Endothelial cell of umbilical vein (primary cell): ENCODE measurements around the gene VTI1A. TPM values are rescaled to one million over a fixed set of nuclear protein-coding genes. Genes with fewer than 3 reads are reported as not detected.

ENCODE experiments used
- BruUV-seq: library from RNA; stranded (reverse); fragments of 400-500 nt; replicated peaks from 2 replicates; lab custom pipeline; 2021; lab: Mats Ljungman, UMichigan
- CTCF ChIA-PET: fragments of 300-600, 350-600 bp; sonication (Branson Sonifier 250); formaldehyde crosslinking; loops from one replicate; lab custom pipeline; 2021; ENCODE audit warnings: antibody characterized with exemption, inconsistent platforms; lab: Charles Lee
- POLR2A ChIA-PET: fragments of 300-600, 350-600 bp; sonication (Branson Sonifier 250); formaldehyde crosslinking; loops from one replicate; lab custom pipeline; 2021; ENCODE audit warnings: antibody characterized with exemption, inconsistent platforms; lab: Charles Lee
- DNase-seq: peaks from one replicate; pipeline ENCODE4 v3.0.0-alpha.2; 2011; ENCODE audit warnings: low read depth, low spot score
- FAIRE-seq: peaks from 2 replicates; lab custom pipeline; 2011; peaks lifted over from hg19 to GRCh38; lab: Jason Lieb, UNC
- H2AFZ ChIP-seq: 2 replicates; pipeline ENCODE4 v1.6.0; 2012; ENCODE audit warnings: low read depth, low read length, control low read depth, inconsistent platforms
- H3K27ac ChIP-seq: 2 replicates; pipeline ENCODE4 v1.5.1; 2011; ENCODE audit warnings: low read depth, mild to moderate bottlenecking, control low read depth, low read length, moderate library complexity; ENCODE audit not compliant: insufficient read depth
- H3K27me3 ChIP-seq, 2 experiments: 2 replicates each; pipeline versions ENCODE4 v1.6.0 to v1.6.1; 2011; ENCODE audit warnings: low read length in 2 of 2, mixed read lengths in 1 of 2; ENCODE audit not compliant: control insufficient read depth in 2 of 2, insufficient read depth in 2 of 2
- H3K36me3 ChIP-seq, 2 experiments: 2 replicates in 1 of 2; 3 replicates in 1 of 2; pipeline ENCODE4 v1.5.1; 2011; ENCODE audit warnings: low read length in 2 of 2, mild to moderate bottlenecking in 1 of 2, moderate library complexity in 1 of 2; ENCODE audit not compliant: control insufficient read depth in 2 of 2, insufficient read depth in 2 of 2; ENCODE audit errors: extremely low read depth in 1 of 2
- H3K4me1 ChIP-seq: 3 replicates; pipeline ENCODE4 v1.5.1; 2011; ENCODE audit warnings: mild to moderate bottlenecking, low read length; ENCODE audit not compliant: control insufficient read depth, insufficient read depth; ENCODE audit errors: extremely low read depth
- H3K4me2 ChIP-seq: 2 replicates; pipeline ENCODE4 v1.6.1; 2011; ENCODE audit warnings: low read length, control low read depth, mixed read lengths; ENCODE audit not compliant: insufficient read depth
- H3K4me3 ChIP-seq, 3 experiments: fragments of 200-600 bp in 1 of 3; sonication (generic), shearing (Covaris generic) in 1 of 3; replicated peaks in 1 of 3; 2 replicates each; pipeline ENCODE4 v1.5.1; 2011 to 2016; ENCODE audit warnings: control low read depth in 3 of 3, low read length in 3 of 3, mild to moderate bottlenecking in 2 of 3, inconsistent platforms in 1 of 3, low read depth in 1 of 3, moderate library complexity in 1 of 3; ENCODE audit not compliant: insufficient read depth in 1 of 3
- H3K79me2 ChIP-seq: 2 replicates; pipeline ENCODE4 v1.6.0; 2012; ENCODE audit warnings: low read length, inconsistent platforms; ENCODE audit not compliant: control insufficient read depth, insufficient read depth
- H3K9ac ChIP-seq: replicated peaks from 2 replicates; pipeline ENCODE3; 2011; ENCODE audit warnings: low read length, control low read depth; ENCODE audit not compliant: insufficient read depth; ENCODE audit errors: extremely low read depth
- H3K9me1 ChIP-seq: replicated peaks from 3 replicates; pipeline ENCODE4 v1.6.0; 2011; ENCODE audit warnings: mild to moderate bottlenecking, low read length; ENCODE audit not compliant: control insufficient read depth, insufficient read depth; ENCODE audit errors: extremely low read depth
- H3K9me3 ChIP-seq: replicated peaks from 2 replicates; pipeline ENCODE4 v1.5.1; 2012; ENCODE audit warnings: low read length, inconsistent platforms; ENCODE audit not compliant: control insufficient read depth, insufficient read depth
- H4K20me1 ChIP-seq: replicated peaks from 2 replicates; pipeline ENCODE3; 2011; ENCODE audit warnings: mild to moderate bottlenecking, low read length; ENCODE audit not compliant: control insufficient read depth, insufficient read depth; ENCODE audit errors: extremely low read depth
- CTCF ChIP-seq, 2 donors: IDR thresholded peaks; 1 replicate in 1 of 2; 2 replicates in 1 of 2; pipeline ENCODE4 v1.5.1; 2011; ENCODE audit warnings: low read length in 2 of 2, mild to moderate bottlenecking in 2 of 2, moderate library complexity in 2 of 2, control low read depth in 1 of 2, inconsistent platforms in 1 of 2, low read depth in 1 of 2; ENCODE audit not compliant: insufficient read depth in 1 of 2; ENCODE audit errors: extremely low read depth in 1 of 2
- EZH2 ChIP-seq: IDR thresholded peaks from 2 replicates; pipeline ENCODE4 v1.6.1; 2012; ENCODE audit warnings: borderline replicate concordance, low read depth, mild to moderate bottlenecking, moderate library complexity, low read length, inconsistent platforms; ENCODE audit not compliant: severe bottlenecking
- FOS ChIP-seq: IDR thresholded peaks from 2 replicates; pipeline ENCODE4 v1.6.1; 2011; ENCODE audit warnings: mild to moderate bottlenecking, low read length, moderate library complexity, borderline replicate concordance; ENCODE audit not compliant: insufficient read depth
- GATA2 ChIP-seq: IDR thresholded peaks from 2 replicates; pipeline ENCODE4 v1.7.0; 2011; ENCODE audit warnings: low read depth, mild to moderate bottlenecking, moderate library complexity, mixed read lengths, low read length; ENCODE audit not compliant: insufficient read length, insufficient read depth
- JUN ChIP-seq: IDR thresholded peaks from 2 replicates; pipeline ENCODE4 v1.6.1; 2011; ENCODE audit warnings: borderline replicate concordance, low read depth; ENCODE audit not compliant: insufficient read length, insufficient read depth
- MAX ChIP-seq: IDR thresholded peaks from 2 replicates; pipeline ENCODE4 v1.6.1; 2011; ENCODE audit not compliant: insufficient read depth, insufficient read length
- MYC ChIP-seq: IDR thresholded peaks from one replicate; pipeline ENCODE4 v1.6.1; 2011; ENCODE audit warnings: mild to moderate bottlenecking, low read depth, low read length
- POLR2A ChIP-seq: IDR thresholded peaks from 2 replicates; pipeline ENCODE4 v1.6.1; 2012; ENCODE audit warnings: low read depth, mild to moderate bottlenecking, control low read depth, low read length
- POLR2AphosphoS5 ChIP-seq: IDR thresholded peaks from 2 replicates; pipeline ENCODE4 v1.6.1; 2012; ENCODE audit warnings: low read depth, mild to moderate bottlenecking, control low read depth, low read length, moderate library complexity; ENCODE audit not compliant: insufficient read depth
- dilution Hi-C: fragments of 300-500 bp; cut with MboI; formaldehyde crosslinking; loops from one replicate; pipeline ENCODE4 v1.15.0; 2019; ENCODE audit warnings: low sequenced_read_pairs; ENCODE audit not compliant: extremely low pct_ligation_motif_present
- intact Hi-C: fragments of 100-400 bp; cut with micrococcal nuclease; formaldehyde crosslinking; loops from one replicate; pipeline ENCODE4 v1.10.0; 2022
- polyA plus RNA-seq, 4 experiments: library from polyadenylated mRNA; depleted of rRNA in 3 of 4; stranded (reverse) in 3 of 4; unstranded in 1 of 4; fragments of >200 nt; gene quantifications; 2 replicates each; pipeline versions ENCODE4 v1.2.1 to v1.2.3, GENCODE V29; 2011 to 2012; ENCODE audit warnings: missing spikeins in 1 of 4
- total RNA-seq: library from RNA; stranded (reverse); gene quantifications from 2 replicates; pipeline ENCODE4 v1.2.3, GENCODE V29; 2021

Gene VTI1A
- total and polyA plus RNA-seq, 2 donors (not counting 3 experiments of a cell fraction or from before 2014, with no cell fraction given) = 10.8 to 35.6 TPM

GRCh38 chr10:112669989-112670388 lies 223.0 kb downstream of the VTI1A start:
- Histone ChIP-seq H3K9me1 (no peaks in the 10 kb centered on the region), H3K4me2 (no peak overlapping the region), H3K4me3 (no peak overlapping the region), H3K4me1 (peaks cover 10% of the 10 kb centered on the region), H2AFZ (no peak overlapping the region), H3K27ac (no peak overlapping the region), H4K20me1 (no peaks in the 10 kb centered on the region), H3K27me3 (no peaks in the 10 kb centered on the region), H3K36me3 (no peaks in the 10 kb centered on the region), H3K79me2 (no peaks in the 10 kb centered on the region), H3K9me3 (no peaks in the 10 kb centered on the region), H3K9ac (no peak overlapping the region)
- dilution Hi-C loops = no loop called here
- BruUV-seq = no TSS peak
- no peak for TF ChIP-seq MYC
- TF ChIP-seq FOS = no peak
- TF ChIP-seq POLR2A = no peak
- no peak for TF ChIP-seq EZH2
- no peak for TF ChIP-seq POLR2AphosphoS5
- no peak for TF ChIP-seq MAX
- TF ChIP-seq GATA2 = no peak
- TF ChIP-seq CTCF (IDR thresholded peaks at IDR 0.05; ENCODE audit: extremely low read depth in 1 of 2, insufficient read depth in 1 of 2, low read depth in 1 of 2, low read length in 2 of 2) = no peak
- no peak for TF ChIP-seq JUN
- CTCF ChIA-PET = interaction anchor here (1.1 kb wide), 1 partner anchor 715 kb away, joined by 3 read pairs; no protein-coding TSS in a partner anchor
- DNase-seq (no peak), FAIRE-seq (no peak)
- POLR2A ChIA-PET = no interaction called here
- intact Hi-C loops = no loop called here
